HG03108 (cell line): ENCODE results near the gene PIRT.

ENCODE experiments used
- ATAC-seq: cut with Tn5 transposase; IDR thresholded peaks from one replicate; pipeline ENCODE4 v1.9.1; 2021; ENCODE audit warnings: moderate library complexity; ENCODE audit not compliant: unreplicated experiment

The PIRT gene

GRCh38 chr17:10821770-10822169 lies 16.1 kb downstream of the PIRT start:
- no peak for ATAC-seq

DNA sequence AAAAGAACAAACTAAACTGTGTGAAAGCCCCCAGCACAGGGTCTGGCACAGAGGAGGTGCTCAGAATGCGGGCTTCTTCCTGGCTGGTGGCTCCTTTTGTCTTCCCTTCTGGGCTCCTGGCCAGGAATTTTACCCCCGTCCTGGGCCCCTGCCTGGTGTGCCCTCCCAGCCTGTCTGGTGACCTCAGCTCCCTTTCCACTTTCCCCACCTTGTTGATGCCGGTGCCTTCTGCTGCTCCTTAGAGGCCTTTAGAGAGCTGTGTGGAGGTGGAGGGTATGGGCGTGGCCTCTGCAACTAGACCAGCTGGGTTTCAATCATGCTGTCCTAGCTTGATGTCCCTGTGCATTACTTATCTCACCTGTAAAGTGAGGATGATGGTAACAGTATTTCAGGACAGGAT lies 16.8 kb downstream of the PIRT start:
- ATAC-seq: no peak

DNA sequence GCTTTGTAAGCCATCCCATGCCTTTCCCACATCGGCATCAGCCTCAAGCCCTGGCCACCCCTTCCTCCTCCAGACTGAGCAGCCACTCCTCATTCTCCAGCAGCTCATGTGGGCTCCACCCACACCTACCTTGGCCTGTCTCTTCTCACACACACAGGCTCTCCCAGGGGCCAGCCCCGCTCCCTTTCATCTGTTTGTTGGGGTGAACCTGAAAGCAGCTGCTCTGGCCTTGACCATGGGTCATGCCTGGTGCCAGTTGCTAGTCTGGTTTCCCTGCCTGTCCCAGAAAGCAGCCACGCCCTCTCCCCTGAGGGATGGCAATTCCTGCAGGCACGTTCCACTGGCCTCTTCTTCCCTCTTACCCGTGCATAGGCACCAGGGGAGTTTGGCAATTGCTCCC lies 22.6 kb downstream of the PIRT start:
- no peak for ATAC-seq

DNA sequence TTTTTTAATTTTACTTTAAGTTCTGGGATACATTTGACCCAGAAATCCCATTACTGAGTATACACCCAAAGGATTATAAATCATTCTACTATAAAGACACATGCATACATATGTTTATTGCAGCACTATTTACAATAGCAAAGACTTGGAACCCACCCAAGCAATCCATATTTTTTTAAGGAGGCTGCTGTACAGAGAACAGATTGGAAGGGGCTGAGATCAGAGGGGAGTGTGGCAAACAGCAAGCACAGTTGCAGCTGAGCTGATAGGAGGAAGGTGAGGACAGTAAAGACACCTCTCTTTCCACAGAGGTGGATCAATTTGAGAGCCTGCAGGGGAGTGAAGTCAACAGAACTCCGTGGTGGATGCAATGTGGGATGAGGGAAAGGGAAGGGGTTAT lies 23.8 kb downstream of the PIRT start:
- ATAC-seq: no peak

- ATAC-seq: no peak
These were observed 25.2 kb downstream of the PIRT start for GRCh38 chr17:10812674-10813073.

- ATAC-seq: no peak
These were observed 28.3 kb downstream of the PIRT start for GRCh38 chr17:10809605-10810004.

- no peak for ATAC-seq
These were observed 30.2 kb downstream of the PIRT start for GRCh38 chr17:10807704-10808128.

DNA sequence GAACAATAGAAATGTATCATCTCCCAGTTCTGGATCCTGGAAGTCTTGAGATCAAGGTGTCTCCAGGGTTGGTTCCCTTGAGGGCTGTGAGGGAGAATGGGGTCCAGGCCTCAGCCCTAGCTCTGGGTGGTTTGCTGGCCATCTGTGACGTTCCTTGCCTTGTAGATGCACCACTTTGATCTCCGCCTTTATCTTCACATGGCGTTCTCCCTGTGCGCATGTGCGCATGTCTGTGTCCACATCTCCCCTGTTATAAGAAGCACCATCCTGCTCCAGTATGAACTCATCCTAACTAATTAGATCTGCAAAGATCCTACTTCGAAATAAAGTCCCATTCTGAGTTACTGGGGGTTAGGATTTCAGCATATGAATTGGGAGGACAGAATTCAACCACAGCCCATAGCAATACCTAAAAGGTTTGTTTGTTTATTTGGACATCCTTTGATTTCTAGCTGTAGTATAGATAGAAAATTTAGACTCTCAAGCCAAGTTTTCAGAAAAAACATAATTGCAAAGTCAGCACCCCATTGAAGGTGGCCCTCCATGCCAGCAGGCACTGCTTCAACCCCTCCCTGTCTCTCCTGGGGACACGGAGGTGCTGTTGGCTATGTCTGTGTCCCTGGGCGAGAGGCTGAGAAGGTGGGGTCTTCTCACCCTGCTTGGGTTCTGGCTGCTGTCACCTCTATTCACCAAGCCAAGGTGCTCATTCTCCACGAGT lies 31.2 kb downstream of the PIRT start:
- ATAC-seq: no peak

DNA sequence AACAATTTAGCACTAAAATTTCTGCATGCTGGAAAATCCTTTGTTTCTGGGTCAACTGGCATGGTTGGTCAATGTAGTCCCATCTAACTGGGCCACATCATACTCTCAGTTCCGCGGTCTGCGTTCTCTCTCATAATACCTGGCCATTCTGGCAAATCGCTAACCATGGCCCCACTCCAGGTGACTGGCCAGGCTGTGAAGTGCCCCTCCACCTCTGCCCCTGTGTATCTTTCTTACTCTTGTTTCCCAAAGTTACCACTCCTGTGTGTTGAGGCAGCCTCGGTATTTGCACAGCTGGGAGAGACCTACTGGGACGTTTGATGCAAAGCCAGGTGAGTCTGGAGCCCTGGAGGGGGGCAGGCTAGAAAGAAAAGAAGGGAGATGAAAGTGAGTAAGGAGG lies 32.0 kb downstream of the PIRT start:
- no peak for ATAC-seq

GRCh38 chr17:10804546-10804945 lies 33.3 kb downstream of the PIRT start:
- no peak for ATAC-seq

GRCh38 chr17:10803830-10804475 lies 33.9 kb downstream of the PIRT start, which contains the start of gene TMEM238L:
TMEM238L (minus strand) TSS chr17:10804099; CDS start chr17:10803963, 136 bp downstream.
- ATAC-seq: no peak

DNA sequence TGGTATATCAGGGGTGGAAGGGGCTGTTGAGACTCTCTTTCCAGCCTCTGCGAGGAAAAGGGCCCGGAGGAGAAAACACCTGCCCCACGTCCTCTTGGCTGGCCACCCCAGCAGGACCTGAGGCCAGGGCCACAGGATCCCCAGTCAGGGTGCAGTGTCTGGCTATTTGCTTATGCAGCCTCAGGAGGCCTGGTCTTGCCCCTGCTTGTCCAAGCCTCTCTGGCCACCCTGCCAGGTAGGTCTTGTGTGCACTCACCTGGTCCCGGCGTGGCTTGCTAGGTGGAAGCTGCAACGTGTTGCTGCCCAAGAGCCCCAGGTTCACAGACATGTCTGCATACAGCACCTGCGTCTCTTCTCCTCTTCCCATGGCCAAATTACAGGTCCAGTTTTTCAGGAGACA lies 34.5 kb downstream of the PIRT start:
- no peak for ATAC-seq

- no peak for ATAC-seq
These were observed 35.2 kb downstream of the PIRT start for GRCh38 chr17:10802496-10803284.

DNA sequence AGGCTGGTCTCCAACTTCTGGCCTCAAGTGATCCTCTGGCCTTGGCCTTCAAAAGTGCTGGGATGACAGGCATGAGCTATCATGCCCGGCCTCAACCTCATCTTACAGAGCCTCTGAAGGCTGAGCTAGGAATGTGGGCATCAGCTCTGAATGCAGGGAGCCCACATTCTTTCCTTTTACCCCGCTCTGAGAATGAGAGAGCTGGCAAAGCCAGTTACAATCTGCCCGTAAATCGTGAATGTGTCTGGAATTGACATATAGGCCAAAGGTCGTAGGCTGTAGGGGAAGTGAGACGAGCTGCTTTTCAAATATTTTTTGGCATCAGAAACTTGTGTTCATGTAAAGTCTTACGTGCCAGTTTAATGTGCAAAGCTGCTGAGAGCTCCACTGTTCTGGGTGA lies 38.5 kb downstream of the PIRT start:
- ATAC-seq: no peak

DNA sequence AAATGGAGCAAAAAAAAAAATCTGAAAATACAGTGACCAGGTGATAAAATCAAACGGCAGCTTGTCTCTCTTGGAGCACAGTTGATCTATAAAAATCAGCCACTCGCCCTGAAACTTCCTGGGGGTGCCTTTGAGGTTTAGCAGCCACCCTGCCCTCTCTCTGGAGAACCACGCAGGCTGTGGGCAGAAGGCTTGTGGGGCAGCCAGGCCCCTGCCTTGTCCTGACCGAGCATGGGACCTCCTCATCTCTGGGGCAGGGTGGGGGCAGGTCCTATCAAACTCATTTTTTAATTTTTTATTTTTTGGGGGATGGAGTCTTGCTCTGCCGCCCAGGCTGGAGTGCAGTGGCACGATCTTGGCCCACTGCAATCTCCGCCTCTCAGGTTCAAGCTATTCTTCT lies 39.0 kb downstream of the PIRT start:
- no peak for ATAC-seq

DNA sequence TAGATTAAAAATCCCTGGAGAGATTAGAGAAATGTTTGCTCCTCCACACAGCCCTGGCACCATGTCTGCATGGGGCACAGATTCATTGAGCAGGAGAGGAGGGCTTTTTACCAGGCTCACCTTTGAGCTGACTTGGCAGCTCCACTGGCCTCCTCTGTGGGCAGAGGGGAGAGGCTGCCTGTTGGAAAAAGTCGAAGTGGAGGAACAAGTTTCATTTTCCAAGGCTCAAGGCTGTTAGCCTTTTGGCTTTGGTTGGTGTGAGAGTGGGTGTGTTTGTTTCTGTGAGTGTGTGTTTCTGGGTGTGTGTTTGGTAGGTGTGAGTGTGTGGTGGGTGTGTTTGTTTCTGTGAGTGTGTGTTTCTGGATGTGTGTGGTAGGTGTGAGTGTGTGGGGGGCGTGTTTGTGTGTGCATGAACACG lies 39.5 kb downstream of the PIRT start:
- ATAC-seq: no peak

DNA sequence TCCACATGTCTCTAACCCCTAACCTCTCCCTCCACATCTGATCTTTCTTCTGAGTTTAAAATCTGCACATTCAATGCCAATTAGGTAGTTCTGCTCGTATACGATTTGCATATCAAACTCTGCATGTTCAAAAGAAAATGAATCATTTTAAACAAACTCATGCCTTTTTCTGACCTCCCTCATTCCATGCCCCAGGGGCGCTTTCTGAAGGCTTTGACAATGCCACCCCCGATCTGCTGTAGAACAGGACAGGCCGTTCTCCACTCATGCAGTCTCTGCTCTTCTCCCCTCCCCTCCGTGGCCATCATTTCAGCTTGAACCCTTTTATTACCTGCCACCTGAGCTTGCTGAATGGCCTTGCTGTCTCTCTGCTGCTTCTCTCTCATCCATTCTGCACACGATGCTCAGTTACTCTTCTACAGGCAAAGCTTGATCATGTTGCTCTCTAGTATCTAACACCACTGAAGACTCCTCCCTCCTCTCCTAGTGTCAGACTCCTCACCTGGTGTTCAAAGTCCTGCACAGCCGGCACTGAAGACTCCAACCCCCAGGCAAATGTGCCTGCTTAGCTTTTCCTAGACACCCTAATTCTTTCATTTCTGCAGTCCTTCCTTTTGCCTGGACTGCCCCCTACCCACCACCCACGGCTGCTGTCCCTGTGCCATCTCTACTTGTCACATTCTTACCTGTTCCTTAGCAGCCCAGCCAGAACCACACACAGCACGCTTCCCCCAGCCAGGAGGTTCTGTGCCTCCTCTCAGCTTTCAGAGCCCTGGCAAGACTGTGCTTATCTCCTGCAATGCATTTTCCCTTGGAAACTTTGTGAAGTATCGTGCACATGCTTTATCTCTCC lies 40.2 kb downstream of the PIRT start:
- no peak for ATAC-seq

DNA sequence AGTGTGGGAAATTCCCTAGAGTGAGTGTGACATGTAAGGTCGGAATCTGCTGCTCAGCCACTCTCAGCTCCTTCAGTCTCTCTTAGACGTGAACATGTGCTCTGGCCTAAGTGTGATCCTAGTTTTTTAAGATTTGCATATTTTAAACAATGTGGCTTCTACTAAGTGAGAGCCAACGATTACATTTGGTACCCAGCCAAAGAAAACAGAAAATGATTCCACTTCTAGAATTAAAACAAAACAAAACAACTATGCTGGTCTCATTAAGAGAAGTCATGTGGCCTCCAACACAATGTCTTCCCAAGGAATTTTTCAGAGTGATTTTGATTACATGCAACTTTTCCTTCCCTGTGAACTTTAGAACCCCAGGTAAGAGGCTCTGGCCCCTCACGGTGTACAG lies 44.1 kb downstream of the PIRT start:
- ATAC-seq: no peak

- no peak for ATAC-seq
These were observed 44.6 kb downstream of the PIRT start for GRCh38 chr17:10793256-10793655.

DNA sequence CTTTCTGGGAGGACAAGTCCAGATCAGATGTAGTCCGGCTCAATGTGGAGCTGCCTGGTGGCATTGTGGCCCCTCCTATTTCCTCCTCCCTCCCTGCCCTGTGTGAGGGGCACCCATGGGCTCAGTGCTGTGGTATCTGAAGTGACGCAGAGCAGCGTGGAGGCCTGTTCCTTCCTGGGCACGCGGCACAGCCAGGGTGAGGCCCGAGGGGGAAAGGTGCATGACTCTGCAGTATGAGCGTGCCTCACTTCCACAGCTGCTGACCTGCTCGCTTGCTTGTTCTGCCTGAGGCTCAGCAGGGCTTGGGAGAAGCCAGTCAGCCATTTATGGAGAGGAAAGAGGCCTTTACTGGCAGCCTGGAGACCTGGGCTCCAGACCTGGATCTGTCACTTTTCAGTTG lies 45.7 kb downstream of the PIRT start:
- ATAC-seq: no peak
